Myocyte (in vitro differentiated cells): ENCODE data around the gene ACTN4. TPM values are rescaled to one million over a fixed set of nuclear protein-coding genes. Genes with fewer than 3 reads are reported as not detected.

Source experiments
- DNase-seq: peaks from one replicate; pipeline ENCODE4 v3.0.0-alpha.2; 2012; ENCODE audit warnings: low read depth
- total RNA-seq: library from RNA; depleted of rRNA; stranded (reverse); fragments of >200 nt; gene quantifications from 2 replicates; pipeline ENCODE4 v1.2.3, GENCODE V29; 2014

The ACTN4 gene
- total RNA-seq, 1 donor from 2014 or later: 350 TPM

DNA sequence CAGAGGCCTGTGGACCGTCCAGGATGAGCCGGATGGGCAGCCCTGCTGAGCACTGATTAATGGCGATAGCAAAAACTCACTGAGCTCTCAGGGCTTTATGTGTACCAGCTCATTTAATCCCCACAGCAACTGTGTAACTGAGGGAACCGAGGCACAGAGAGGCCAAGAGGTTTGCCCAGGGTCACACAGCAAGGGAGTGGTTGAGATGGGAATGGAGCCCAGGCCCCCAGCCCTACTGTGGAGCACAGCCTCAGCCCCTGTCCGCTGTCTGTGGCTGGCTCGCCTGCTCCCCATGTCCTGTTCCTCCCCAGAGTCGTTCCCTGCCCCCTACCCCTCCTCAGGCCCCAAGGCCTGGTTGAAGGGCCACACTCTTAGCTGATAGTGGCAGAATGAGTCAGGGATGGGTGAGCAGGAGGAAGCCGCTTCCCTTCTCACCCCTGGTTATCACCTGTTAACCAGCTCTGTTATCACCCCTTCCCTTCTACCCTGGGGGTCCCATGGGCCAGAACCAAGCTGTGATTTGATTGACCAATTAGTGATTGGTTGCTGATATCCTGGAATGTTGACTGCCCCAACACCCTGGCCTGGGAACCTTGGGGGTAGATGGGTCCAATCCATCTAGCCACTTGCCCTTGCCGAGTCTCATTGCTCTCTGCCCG, 75.6 kb downstream of the ACTN4 start:
- DNase-seq: no peak

DNA sequence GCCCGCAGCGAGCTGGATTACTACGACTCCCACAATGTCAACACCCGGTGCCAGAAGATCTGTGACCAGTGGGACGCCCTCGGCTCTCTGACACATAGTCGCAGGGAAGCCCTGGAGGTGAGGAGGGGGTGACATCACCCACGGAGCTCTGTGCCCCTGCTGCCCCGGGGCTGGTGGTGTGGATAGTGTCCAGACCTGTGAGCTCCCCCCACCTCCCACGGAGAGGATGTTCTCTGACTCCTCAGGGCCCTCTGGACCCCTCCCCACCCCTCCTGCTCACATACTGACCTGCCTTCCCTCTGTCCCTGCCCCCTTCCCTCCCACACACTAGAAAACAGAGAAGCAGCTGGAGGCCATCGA, 76.1 kb downstream of the ACTN4 start:
- no peak for DNase-seq

DNA sequence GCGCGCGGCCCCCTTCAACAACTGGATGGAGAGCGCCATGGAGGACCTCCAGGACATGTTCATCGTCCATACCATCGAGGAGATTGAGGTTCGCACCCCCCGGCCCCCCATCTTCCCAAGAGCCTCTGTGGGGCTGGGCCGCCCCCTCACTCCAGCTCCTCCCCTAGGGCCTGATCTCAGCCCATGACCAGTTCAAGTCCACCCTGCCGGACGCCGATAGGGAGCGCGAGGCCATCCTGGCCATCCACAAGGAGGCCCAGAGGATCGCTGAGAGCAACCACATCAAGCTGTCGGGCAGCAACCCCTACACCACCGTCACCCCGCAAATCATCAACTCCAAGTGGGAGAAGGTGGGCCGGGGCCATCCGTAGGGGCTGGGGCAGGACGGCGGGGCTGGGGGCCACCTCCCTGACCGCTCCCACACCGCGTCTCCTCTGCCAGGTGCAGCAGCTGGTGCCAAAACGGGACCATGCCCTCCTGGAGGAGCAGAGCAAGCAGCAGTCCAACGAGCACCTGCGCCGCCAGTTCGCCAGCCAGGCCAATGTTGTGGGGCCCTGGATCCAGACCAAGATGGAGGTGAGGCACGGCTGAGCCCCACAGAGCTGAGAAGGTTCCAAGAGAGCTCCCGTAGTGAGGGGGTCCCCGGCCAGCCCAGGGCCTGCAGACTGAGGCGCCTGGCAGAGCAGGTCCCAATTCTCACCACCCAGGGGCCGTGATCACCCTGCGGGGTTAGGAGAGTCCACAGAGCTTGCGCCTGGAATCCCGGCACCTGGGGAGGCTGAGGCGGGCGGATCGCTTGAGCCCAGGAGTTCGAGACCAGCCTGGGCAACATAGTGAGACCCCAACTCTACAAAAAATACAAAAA, 76.8 kb downstream of the ACTN4 start:
- no peak for DNase-seq

DNA sequence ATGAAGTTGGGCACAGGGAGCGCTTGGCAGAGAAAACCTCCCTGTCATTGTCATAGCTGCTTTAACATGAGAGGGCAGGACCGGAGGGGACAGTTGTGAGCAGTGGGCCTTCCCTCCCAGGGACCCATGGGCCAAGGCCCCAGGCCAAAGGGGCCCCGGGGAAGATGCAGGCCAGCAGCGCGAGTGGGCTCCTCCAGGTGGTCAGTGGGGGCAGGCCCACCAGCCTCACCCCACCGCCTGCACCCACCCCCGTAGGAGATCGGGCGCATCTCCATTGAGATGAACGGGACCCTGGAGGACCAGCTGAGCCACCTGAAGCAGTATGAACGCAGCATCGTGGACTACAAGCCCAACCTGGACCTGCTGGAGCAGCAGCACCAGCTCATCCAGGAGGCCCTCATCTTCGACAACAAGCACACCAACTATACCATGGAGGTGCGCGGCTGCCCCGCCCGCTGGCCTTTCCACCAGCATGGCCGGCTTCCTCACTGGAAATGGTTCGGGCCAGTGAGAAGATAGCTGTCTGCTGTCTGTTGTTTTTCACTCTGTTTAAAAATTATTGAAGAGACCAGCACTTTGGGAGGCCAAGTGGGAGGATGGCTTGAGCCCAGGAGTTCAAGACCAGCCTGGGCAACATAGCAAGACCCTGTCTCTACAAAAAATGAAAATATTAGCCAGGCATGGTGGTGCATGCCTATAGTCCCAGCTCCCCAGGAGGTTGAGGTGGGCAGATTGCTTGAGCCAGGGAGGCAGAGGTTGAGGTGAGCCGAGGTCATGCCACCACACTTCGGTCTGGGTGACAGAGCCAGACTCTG, 78.2 kb downstream of the ACTN4 start:
- DNase-seq: no peak

DNA sequence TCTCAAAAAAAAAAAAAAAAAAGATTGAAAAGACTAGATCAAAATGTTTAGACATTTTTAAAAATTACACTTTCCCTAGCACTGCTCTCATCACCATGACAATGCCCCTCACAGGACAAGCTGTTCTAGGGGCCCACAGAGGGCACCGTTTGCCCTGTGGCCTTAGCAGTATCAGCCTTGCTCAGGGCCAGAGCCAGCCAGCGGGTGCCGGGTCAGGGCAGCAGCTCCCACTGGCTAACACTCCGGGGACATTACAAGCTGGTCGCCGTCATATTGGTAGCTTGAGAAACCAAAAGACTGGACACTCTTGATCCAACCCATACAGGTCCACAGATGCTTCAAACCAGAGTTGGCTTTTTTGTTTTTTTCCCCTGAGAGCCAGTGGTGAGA, 78.8 kb downstream of the ACTN4 start:
- no peak for DNase-seq

DNA sequence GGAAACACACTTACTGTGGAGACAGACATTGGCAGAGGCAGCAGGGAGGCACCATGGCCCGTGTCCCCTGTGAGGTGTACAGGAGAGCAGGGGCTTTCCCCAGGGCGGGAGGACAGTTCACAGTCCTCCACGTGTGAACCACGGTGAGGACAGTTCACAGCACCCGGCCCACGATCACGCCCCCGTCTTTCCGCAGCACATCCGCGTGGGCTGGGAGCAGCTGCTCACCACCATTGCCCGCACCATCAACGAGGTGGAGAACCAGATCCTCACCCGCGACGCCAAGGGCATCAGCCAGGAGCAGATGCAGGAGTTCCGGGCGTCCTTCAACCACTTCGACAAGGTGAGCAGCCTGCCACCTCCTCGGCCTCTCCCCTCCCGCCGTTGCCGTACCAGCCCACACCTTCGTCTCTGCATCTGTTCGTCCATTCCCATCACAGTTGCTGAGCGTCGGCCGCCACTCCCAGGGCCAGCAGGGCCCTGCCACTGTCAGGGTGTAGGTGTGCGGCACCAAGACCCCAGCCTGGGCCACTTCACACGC, 79.4 kb downstream of the ACTN4 start:
- DNase-seq: no peak

DNA sequence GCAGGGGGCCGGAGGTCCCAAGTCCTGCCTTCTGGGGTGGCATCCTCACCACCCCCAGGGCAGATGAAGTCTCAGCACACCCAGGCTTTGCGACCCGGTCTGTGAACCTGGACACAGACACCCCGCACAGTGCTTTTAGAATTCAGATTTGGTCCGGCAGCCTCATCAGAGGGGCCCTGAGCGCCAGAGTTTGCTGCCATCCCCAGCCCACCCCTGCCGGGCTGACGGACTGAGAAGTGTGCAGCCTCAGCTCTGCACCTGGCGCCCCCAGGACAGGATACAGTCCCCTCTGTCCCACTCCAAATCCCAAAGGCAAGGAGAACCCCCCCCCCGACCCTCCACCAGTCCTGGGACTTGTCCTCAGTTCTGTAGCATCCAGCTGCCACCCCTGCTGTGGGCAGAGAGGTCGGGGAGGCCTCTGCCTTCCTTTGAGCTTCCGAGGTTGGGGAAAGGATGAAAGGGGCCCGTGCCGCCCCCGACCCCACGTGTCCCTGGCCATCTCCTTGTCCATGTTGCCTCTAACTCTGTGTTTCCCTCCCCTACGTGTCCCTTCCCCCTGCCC, 79.9 kb downstream of the ACTN4 start:
- no peak for DNase-seq

DNA sequence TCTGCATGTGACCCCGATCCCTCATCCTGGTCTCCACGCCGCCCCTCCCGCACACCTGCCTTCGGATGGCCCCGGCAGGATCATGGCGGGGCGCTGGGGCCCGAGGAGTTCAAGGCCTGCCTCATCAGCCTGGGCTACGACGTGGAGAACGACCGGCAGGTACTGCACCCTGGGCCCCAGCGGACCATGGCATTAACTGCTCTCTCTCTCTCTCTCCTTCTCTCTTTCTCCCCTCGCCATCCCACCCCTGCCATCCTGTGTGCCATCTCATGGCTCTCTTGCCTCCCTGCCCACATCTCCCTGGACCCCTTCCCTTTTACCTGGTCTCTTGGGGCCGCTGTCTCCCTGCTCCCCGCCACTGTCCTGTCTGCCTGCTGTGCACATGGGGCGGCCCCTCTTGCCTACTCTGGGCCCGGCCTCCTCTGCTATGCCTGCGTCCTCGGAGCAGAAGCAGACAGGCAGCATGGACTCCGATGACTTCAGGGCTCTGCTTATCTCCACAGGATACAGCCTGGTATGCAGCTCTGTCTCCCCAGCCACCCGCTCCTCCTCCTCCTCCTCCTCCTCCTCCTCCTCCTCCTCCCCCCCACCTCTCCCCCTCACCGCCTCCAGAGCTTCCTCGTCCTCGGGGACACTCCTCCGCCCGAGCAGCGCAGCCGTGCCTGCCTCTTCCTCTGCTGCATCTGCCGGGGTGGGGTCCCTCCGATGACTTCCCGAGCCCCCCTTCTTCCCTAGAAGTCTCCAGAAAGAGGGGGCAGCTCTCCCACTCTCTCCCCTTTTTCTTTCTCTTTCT, 80.6 kb downstream of the ACTN4 start:
- no peak for DNase-seq

DNA sequence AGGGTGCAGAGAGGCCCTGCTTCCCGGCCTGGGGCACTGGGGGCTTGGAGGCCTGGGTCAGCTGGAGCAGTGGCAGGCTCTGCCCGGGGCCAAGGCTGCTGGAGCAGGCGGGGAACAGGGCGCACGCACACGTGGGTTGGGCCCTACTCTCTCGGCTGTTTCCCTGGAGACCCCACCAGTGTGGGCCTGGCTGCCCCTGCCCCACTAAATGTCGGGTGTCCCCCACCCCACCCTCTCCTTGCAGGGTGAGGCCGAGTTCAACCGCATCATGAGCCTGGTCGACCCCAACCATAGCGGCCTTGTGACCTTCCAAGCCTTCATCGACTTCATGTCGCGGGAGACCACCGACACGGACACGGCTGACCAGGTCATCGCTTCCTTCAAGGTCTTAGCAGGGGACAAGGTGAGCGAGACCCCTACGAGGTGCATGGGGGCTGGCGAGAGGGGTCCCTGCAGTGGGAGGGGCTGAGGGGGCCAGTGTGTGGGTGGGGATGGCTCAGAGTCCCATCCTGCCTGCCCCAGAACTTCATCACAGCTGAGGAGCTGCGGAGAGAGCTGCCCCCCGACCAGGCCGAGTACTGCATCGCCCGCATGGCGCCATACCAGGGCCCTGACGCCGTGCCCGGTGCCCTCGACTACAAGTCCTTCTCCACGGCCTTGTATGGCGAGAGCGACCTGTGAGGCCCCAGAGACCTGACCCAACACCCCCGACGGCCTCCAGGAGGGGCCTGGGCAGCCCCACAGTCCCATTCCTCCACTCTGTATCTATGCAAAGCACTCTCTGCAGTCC, 81.5 kb downstream of the ACTN4 start:
- no peak for DNase-seq

DNA sequence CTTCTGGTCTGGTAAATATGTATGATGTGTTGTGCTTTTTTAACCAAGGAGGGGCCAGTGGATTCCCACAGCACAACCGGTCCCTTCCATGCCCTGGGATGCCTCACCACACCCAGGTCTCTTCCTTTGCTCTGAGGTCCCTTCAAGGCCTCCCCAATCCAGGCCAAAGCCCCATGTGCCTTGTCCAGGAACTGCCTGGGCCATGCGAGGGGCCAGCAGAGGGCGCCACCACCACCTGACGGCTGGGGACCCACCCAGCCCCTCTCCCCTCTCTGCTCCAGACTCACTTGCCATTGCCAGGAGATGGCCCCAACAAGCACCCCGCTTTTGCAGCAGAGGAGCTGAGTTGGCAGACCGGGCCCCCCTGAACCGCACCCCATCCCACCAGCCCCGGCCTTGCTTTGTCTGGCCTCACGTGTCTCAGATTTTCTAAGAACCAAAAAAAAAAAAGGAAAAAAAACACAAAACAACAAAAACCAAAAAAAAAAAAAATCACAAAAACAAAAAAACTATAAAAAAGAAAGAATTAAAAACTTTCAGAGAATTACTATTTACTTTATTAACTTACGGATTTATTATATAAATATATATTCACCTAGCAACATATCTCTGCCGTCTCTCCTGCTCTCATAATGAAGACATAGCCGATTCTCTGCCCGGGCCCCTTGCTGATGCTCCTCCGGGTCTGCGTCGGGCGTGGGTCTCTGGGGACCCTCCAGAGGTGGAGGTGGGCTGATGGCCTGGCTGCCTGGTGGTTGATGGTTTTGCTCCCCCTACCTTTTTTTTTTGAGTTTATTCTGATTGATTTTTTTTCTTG, 82.4 kb downstream of the ACTN4 start:
- DNase-seq: peak; percentile 63

DNA sequence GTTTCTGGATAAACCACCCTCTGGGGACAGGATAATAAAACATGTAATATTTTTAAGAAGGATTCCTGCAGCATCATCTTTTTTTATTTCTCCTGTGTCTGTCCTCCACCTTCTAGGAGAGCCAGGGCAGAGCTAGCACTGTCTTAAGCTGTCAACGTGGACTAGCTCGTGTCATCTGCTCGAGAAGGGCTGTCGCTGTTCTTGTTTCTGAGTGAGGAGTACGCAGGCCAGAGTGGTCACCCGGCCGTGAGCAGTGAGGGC, 83.0 kb downstream of the ACTN4 start:
- no peak for DNase-seq

DNA sequence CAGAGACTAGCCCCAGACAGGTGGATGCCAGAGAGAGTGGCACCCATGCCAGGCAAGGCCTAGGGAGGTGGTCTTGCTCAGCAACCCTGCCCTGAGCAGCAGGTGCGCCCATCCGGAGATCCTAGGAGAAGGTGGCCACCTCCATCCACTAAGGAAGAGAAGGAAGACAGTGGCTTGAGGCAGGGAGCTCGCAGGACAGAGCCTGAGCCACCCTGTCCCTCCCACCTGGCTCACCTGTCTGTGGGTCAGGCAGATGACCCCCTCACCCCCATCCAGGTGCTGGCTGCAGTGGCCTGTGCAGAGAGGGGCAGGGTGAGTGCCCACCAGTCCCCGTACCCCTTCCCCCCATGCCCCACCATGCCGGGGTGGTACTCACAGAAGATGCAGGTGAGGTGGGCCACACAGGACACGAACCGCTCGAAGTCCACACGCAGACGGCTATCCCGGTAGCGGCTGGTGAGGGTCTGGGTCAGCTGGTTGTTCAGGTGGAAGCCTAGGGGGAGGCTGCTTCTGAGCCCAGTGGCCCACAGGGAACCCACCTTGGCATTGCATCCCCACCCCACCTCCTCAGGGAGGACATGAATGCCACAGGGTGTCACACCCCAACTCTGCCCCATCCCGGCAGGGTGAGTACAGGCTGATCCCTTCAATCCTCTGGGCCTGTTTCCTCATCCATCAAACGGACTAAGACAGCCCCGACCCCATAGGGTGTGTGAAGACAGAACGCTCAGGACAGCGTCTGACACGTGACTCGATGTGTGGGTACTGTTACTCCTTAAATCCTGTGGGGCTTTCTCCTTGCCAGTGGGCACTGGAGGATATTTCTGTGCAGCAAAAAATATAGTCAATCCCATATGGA, 83.5 kb downstream of the ACTN4 start:
- DNase-seq: no peak

DNA sequence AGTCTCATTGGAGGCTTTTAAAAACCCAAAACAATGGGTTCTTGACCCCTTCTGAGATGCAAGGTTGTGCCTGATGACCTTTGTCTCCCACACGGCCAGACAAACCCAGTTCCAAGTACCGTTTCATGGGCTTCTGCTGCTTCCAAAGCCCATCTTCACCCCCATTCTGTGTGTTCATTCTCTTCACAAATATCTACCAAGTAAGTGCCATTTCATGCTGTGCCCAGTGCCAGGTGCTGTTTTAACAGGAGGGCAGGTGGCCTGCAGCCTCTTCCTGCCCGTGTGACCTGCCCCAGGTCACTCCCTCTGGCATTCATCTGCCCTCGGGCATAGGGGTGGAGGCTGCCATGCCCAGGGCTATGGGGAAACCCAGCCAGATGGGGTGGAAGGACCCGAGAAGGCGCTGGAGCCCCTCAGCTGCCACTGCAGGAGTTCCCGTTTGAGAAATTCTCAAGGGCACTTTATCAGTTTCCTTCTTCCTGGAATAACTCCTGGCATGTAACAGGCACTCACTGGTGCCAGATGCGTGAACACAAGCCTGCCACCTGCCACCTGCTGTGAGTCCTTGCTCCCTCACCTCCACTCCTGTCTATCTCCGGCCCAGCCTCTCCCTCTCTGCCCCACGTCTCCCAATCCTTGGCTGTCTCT, 84.3 kb downstream of the ACTN4 start:
- DNase-seq: no peak

DNA sequence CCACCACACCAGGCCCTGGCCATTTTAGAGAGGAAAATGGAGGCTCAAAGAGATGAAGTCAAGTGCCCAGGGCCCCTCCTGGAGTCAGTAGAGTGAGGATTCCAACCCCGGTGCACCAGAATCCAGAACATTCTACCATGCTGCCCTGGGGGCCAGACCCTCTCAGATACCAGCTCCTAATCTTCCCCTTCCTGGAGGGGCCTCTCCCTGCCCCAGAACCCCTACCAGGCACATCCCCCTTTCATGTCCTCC, 85.7 kb downstream of the ACTN4 start:
- no peak for DNase-seq

DNA sequence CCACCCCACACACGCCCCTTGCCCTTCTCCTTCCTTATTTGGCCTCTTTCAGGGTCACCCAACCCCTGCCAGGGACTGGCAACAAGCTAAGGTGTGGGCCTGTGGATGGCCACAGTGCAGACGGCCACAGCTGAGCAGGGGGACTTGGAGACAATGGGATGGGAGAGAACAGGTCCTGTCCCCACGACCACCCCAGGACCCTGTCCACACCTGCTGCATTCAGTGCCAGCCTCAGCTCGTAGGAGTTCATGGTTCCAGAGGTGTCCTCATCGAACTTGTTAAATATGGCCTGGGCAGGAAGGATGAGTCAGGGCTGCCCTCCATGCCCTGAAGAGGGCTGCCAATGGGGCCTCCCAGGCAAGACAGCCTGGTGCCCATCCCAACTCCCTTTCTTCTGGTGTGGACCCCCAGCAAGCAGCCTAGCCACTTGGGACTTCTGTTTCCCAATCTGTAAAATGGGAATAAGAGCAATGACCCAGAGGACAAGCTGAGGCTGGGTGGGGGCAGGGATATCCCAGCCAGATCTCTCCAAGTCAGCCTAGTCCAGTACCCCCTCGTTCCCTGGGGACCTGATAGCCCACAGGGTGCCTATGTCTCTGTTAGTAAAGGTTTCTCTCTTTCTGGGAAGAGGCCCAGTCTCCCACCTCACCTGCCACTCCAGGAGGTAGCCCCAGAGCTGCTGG, 86.2 kb downstream of the ACTN4 start:
- DNase-seq: no peak

DNA sequence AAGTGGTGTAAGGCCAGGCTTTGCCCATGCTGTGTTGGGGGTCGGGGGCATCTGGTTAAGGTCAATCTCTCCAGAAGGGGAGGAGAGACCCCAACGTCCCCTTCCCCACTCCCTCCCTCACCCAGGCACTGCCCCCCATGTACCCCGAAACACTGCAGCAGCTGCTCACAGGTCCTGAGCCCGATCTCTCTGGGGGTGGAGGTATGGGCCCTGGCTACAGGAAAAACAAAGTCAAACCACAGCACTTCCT, 86.7 kb downstream of the ACTN4 start:
- no peak for DNase-seq

DNA sequence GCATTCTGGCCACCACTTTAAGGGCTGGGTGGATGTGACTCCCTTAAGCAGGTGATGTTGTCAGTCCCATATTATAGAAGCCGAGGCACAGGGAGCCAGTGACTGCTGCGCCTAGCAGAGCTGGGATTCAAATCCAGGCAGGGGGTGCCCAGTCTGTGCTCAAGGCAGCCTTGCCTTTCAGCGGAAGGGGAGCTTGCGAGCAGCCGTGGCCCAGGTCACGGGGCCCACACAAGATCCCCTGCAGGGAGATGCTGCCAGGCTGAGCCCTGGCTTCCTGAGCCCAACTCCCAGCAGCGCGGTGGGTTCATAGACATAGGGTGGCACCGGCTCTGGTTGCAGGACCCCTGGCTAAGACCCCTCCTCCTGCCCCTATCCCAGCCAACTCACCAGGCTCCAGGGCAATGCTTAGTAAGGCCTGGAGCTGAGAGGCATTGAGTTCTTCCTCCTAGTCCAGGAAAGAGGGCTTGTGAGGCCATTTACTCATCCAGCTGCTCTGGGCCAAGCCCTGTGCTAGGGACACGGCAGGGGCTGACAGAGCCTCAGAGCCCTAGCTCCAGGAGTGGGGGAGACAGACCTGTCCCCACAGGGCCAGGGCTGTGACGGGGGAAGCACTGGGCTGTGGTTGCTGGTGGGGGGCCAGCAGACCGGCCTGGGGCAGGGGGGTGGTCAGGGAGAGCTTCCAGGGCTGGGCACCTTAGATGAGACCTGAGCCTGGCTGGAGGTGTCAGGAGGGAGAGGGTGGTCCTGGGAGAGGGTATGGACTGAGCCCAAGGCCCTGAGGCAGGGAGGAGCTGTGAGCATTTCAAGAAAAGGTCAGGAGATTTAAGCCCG, 87.2 kb downstream of the ACTN4 start:
- DNase-seq: no peak
